GM12892 (cell line): Measurements from ENCODE around the gene WIPF2.

Source experiments
- DNase-seq: peaks from one replicate; pipeline ENCODE4 v3.0.0; 2011; ENCODE audit not compliant: insufficient read length
- FAIRE-seq: peaks from 2 replicates; lab custom pipeline; 2011; peaks lifted over from hg19 to GRCh38; lab: Jason Lieb, UNC
- POLR2A ChIP-seq: IDR thresholded peaks from 2 replicates; pipeline ENCODE4 v1.6.1; 2011; ENCODE audit warnings: low read depth, low read length, control low read depth
- POLR2AphosphoS5 ChIP-seq: IDR thresholded peaks from 2 replicates; pipeline ENCODE4 v1.6.1; 2011; ENCODE audit warnings: low read depth, low read length, control low read depth
- TAF1 ChIP-seq: IDR thresholded peaks from 2 replicates; pipeline ENCODE4 v1.6.1; 2011; ENCODE audit warnings: low read depth, mild to moderate bottlenecking, control low read depth, low read length, borderline replicate concordance

The WIPF2 gene

DNA sequence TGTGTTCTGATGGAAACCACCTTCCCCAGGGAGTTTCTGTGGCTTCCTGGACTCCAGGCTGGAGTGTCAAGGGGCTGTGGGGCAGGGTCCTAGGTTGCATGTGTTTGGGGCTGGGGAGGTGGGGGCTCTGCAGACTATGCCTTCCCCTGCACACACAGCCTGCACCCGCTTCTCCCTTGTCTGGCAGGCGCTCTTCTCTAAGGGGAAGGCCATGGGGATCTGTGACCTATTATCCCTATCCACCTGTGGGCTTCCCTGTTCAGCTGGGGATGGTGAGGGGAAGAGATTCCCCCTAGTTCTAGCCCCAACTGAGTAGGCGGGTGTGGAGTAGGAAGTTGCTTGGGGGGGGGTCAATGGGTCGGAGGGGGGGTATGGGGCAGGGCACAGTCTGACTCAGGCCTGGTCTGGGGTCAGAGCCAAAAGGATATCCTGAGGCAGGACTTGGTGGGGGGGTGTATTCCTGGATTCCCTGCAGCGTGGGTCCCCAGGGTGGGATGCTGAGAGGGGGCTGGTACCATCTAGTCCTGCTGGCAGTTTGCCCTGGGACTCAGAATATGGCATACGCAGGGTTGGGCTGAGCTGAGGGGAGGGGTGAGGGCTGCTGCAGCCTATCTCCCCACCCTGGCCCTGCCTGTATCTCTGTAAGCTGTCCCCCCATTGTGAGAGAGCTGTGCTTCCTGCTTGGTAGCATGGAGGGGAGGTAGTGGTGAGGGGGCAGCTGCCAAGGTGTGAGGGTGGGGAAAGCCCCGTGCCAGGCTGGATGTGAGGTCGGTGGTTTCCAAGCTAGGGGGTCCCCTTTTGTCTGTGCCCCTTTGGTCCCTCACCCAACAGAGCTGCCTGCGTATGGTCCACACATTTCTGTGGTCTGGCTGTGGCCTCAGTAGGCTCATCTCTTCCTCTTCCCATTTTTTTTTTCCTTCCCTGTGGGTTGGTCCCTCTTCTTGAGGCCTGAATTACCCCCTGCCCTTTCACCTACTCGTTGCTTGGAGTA, 104.6 kb downstream of the WIPF2 start:
- DNase-seq = no peak
- TF ChIP-seq POLR2A (peak; percentile 49; the same call in 1 of the 2 replicates), TAF1 (no peak), POLR2AphosphoS5 (peak; percentile 52; the same call in 1 of the 2 replicates)
- peak; percentile 78 for FAIRE-seq

DNA sequence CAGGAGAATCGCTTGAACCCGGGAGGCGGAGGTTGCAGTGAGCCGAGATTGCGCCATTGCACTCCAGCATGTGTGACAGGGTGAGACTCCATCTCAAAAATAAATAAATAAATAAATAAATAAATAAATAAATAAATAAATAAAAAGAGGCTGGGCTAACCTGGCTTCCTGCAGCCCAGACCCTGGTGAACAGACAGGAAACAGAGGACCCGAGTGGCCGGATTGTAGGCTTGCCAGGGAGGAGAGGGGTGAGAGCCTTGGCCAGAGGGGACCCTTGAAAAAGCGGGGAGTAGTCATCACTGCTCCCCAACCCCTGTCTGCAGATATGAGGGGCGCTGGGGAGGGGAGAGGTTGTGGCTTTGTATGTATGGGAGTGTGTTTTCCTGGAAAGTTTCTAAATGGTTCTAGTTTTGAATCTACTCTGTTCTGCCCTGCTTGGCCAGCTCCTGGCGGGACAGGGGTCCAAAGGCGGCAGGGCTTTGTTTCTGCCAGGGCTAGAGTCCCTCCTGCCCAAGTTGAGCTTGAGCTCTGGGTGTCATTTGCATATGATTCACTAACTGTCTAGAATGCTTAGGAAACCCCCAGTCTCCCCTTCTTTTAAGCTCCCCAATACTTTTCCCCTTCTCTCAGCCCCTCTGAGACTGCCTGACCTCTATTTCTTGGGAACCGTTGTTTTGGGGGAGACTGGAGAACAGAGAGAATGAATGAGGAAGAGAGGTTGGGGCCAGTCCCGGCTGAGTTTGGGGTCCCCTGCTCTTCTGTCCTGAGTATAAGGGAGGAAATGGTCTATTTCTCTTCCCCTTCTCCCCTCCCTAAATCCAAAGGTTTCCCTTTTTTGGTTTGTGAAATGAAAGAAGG, 106.3 kb downstream of the WIPF2 start:
- DNase-seq = no peak
- peak; percentile 67 for FAIRE-seq
- TF ChIP-seq POLR2A (peak; percentile 49; the same call in 1 of the 2 replicates), TAF1 (no peak), POLR2AphosphoS5 (peak; percentile 56; the same call in 1 of the 2 replicates)

DNA sequence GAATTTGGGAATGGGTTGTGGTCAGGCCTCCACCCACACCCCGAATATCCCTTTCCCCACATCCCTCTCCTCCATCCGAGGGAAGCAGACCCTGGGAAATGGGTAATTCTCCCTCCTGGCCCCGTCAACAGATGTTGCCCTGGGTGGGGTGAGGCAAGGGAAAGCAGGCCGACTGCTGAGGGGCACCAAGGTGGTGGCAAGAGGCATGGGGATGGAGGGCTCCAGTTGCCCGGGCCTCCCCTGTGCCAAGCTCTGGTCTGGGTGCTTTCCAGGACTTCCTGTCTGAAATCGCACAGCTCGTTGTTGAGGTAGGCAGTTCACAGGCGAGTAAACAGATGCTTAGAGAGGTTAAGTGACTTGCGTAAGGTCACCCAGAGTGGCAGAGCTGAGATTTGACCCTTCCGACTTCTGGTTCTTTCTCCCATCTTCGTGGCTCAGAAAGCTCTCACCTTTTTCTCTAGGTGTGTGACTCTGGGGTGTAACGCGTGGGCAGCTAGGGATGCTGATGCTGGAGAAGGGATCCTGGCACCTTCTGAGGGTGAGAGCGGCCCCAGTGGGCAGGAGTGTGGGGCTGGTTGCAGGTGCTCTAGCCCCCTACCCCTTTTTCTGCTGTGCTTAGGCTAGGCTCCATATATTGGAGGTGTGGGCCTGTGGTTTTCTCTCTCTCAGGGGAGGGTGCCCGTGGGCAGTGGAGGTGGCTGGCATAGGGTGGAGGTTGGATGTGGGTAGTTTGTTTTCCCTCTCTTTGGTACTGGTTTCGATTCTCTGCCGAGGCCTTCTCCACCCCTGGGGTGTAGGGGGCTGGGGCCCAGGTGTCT, 107.1 kb downstream of the WIPF2 start:
- DNase-seq (no peak), FAIRE-seq (peak; percentile 92)
- TF ChIP-seq TAF1 (no peak), POLR2AphosphoS5 (no peak; the same call in 1 of the 2 replicates), POLR2A (no peak)

DNA sequence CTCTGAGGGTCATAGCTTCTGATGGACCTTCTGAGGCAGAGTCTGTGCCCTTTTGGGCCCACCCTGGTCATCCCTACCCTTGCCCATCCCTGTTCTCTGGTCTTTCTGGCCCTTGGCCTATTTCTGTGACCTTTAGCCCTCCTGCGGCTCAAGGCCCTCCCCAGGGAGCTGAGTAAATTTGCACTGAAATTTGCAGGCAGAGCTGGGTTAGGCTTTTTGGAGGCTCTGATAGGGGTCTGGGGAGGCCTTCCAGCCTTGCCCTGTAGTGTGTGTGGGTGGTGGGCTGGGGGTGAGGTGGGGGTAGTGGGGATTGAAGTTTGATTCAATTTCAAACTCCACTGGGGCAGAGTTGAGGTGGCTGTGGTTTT, 107.7 kb downstream of the WIPF2 start:
- DNase-seq = no peak
- no peak for FAIRE-seq
- no peak for TF ChIP-seq TAF1
- TF ChIP-seq POLR2A = no peak
- TF ChIP-seq POLR2AphosphoS5 = no peak

DNA sequence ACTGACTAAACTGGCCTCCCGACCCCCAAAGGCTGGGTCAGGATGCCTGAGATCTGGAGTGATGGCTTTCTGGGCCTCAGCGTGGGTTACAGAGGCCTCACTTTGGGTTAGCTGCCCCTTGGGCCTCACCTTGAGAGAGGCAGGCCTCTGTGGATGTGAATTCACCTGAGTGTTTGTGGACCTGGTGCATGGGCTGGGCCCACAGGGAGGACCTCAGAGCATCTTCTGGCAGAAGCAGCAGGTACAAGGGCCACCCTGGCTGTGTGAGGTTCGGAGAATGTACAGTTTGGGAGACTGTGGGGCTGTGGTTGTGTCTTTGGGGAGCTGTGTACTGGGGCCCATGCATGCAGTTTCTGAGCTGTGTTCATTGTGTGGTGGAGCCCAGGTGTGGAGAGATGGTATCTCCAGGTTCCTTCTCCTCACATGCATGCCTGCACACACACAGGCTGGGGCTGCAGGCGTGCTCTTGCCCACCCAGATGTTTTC, 108.2 kb downstream of the WIPF2 start:
- no peak for TF ChIP-seq POLR2A
- no peak for TF ChIP-seq TAF1
- TF ChIP-seq POLR2AphosphoS5 = no peak
- DNase-seq = no peak
- no peak for FAIRE-seq

DNA sequence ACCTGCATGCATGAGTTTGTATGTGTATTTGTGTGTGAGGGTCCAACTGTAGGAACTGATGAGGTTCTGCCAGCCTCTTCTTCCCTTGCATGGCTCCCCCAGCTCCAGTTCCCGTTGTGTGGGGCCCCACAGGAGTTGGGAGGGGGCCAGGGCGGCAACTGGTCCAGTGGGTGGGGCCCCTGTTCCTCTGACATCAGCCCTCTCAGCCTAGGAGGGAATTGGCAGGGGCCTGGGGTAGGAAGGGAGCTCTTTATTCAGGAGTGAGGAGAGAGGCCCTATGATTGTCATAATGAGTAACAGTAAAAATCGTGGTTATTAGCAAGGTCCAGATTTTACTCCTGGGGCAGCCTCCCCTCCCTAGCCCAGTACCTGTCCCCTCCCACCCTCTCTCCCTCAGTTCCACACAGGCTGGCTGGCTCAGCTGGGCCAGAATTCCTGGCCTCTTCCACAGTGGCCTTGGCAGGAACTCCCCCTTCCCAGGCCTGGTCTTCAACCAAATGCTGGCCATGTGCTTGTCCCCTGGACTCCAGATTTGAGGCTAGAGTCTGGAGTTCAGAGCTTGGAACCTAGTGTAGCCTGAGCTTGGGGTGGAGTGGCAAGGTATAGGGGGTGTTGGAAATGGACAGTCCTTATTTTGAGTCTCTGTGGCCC, 108.8 kb downstream of the WIPF2 start:
- TF ChIP-seq POLR2AphosphoS5 (no peak), POLR2A (no peak), TAF1 (no peak)
- DNase-seq (no peak), FAIRE-seq (no peak)

DNA sequence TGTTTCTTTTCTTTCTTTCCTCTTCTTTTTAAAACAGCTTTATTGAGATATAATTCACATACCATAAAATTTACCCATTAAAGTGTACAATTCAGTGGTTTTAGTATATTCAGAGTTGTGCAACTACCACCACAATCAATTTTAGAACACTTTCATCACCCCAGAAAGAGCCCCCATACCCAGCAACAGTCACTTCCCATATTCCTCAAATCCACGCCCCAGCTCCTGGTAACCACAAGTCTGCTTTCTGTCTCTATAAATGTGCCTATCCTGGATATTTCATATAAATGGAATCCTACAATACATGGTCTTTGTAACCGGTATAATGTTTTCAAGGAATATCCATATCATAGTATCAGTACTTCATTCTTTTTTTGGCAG, 109.3 kb downstream of the WIPF2 start:
- TF ChIP-seq TAF1 = no peak
- DNase-seq = no peak
- no peak for FAIRE-seq

DNA sequence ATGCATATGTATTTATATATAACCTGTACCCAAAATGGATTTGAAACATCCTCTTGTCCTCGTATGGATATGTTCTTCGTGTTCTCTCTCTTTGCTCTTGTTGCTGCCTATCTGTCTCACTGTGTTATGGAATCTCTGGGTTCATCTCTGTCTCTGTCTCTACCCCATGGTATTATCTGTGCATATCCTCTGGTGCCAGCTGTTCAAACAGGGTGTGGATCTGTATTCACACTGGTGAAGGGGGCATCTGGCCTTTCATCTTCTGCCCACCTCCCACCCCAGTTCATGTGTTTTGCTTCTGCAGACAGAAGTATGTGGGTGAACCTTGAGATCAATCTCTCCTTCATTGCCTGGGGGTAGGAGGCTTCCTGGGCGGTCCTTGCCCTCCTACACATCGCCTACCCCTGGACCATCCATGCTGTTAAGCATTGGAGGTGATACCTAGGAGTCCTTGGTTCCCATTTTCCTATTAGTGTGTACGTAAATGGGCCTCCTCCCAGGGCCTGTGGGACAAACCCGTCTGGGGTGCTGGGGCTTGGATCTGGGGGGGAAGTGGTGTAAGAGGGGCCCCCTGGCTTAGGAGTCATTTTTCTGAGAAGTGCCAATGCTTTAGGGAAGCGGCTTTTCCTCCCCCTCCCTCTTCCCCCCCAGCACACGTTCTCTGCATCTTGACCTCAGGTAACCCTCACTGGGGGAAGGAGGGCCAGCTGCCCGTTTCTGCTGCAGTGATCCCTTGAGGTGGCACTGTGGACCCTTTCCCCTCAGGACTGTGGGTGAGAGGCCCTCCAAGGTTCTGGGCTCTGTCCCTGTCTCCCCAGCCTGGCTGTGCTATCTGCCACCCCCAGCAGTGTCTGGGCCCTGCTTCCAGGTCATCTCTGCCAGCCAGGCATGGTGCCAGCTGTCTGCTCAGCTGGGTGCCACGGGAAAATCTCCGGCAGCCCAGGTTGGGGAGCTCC, 111.0 kb downstream of the WIPF2 start:
- TF ChIP-seq POLR2AphosphoS5 (no peak), POLR2A (no peak), TAF1 (no peak)
- no peak for FAIRE-seq
- DNase-seq = no peak

DNA sequence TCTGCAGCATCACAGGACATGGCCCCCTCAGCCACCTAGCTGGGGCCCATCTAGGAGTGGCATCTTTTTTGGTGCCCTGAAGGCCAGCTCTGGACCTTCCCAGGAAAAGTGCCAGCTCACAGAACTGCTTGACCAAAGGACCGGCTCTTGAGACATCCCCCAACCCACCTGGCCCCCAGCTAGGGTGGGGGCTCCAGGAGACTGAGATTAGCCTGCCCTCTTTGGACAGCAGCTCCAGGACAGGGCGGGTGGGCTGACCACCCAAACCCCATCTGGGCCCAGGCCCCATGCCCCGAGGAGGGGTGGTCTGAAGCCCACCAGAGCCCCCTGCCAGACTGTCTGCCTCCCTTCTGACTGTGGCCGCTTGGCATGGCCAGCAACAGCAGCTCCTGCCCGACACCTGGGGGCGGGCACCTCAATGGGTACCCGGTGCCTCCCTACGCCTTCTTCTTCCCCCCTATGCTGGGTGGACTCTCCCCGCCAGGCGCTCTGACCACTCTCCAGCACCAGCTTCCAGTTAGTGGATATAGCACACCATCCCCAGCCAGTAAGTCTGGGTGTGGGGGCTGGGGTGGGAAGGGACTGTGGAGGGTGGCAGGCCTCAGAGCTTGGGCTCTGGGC, 111.9 kb downstream of the WIPF2 start:
- FAIRE-seq = no peak
- DNase-seq = no peak
- TF ChIP-seq TAF1 (no peak), POLR2AphosphoS5 (no peak), POLR2A (no peak)
